HG03521 (cell line): ENCODE results near the gene MAP7.
"Not testable (repeated sequence)": the region's sequence is repeated elsewhere in the genome, so short reads cannot be mapped to it uniquely, and the experiment has no call there.

Experiments used
- ATAC-seq: cut with Tn5 transposase; IDR thresholded peaks from one replicate; pipeline ENCODE4 v1.9.1; 2021; ENCODE audit warnings: mild to moderate bottlenecking, moderate library complexity; ENCODE audit not compliant: unreplicated experiment

The MAP7 gene

DNA sequence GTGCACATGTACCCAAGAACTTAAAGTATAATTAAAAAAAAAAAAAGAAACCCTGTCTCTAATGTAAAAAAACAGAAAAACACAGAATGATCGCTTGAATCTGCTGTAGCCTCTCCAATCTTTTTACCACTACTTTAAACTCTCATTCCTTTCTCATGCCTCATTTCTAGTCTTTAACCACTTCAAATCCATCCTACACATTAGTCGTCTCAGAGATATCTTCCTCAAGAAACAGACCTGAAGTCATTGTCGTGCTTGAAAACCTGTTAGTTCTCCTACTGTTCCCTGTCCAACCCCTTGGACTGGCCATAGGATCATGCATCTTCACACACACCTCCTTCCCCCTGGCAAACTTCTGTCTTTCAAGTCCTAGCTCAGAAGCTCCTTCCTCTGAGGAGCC lies 148.5 kb downstream of the MAP7 start:
- ATAC-seq = no peak

GRCh38 chr6:136401236-136401635 lies 149.0 kb downstream of the MAP7 start:
- ATAC-seq = not testable (repeated sequence)

GRCh38 chr6:136398453-136398852 lies 151.8 kb downstream of the MAP7 start:
- no peak for ATAC-seq

DNA sequence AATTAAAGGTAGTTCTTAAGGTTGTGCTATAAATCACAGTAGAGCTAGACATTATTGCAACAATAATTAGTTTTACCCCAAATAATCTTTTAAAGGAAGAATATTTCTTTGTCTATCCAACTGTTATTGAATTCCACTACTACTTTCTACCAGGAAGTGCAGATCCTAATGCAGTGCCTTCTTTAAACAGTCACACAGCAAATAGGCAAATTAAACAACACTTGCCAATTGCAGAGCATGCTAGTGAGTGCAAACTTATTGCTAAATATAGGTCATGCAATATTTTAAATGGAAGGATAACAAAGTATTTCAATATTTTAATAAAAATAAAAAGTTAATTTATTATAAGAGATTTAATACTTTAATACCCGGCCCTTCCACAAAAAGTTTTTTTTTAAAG lies 153.3 kb downstream of the MAP7 start:
- no peak for ATAC-seq

- not testable (repeated sequence) for ATAC-seq
These were observed 159.3 kb downstream of the MAP7 start for GRCh38 chr6:136390959-136391358.

GRCh38 chr6:136387316-136387715 lies 162.9 kb downstream of the MAP7 start:
- ATAC-seq = no peak

DNA sequence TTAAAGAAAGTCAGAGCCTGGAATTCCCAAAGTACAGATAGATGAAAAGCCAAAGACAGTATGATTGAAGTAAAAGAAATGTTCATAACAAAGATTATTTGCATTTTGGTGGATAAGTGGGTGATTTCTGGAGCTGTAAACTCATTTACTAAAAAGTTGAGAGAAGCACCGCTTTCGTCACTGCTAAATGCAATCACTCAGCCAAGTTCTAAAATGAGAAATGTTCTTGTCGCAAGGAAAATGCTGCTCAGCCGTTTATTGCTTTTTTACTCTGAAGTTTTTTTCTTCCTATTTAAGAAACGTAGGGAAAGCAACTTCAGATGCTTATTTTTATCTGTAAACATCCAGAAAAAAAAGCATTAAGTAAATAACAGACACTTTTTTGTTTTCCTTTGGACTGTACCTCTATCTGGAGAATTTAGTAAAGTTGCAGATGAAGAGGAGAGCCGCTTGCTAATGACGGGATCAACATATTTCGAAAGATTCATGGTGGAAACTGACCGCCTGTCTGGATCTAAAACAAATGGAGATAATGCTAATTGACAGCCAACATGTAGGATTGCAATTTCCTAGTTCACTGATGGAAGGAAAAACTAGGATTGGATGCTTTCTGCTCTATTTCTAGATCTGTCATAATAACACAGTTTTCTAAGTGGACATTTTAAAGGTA lies 166.8 kb downstream of the MAP7 start:
- no peak for ATAC-seq

- ATAC-seq = no peak
These were observed 167.5 kb downstream of the MAP7 start for GRCh38 chr6:136382676-136383252.

DNA sequence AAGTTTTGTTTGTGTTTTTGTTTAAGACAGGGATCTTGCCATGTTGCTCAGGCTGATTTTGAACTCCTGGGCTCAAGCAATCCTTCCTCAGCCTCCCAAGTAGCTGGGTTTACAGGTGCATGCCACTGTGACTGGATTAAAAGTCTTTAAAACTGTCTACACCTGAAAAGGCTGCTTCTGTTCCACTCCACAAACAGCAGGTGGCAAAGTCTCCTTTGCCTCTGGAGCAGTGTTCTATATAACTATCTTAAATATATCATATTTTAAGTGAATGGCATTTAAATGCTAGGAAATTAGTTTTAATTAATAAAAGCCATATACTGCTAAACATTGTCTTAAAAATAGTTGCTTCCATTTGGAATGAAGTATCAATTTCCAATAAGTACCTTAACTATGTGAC lies 171.3 kb downstream of the MAP7 start:
- ATAC-seq = no peak

GRCh38 chr6:136375836-136376235 lies 174.4 kb downstream of the MAP7 start:
- ATAC-seq = not testable (repeated sequence)

DNA sequence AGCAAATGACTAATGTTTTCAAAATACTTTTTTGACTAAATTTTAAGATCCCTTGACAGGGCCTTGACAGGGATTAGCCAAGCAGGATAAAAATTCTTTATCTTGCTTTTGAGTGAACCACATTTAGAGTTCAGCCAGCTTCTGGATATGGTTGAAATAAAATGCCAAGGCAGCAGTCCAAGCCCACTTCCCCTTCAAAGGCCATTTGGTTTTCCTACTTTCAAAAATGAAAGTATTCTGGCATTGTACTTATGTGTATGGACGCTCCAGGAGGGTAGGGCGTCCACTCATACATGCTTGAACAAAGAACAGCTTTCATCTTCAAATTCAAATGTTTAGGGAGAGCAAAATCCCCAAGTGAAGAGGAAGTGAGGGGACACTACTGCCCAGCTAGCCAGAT lies 178.3 kb downstream of the MAP7 start:
- no peak for ATAC-seq

DNA sequence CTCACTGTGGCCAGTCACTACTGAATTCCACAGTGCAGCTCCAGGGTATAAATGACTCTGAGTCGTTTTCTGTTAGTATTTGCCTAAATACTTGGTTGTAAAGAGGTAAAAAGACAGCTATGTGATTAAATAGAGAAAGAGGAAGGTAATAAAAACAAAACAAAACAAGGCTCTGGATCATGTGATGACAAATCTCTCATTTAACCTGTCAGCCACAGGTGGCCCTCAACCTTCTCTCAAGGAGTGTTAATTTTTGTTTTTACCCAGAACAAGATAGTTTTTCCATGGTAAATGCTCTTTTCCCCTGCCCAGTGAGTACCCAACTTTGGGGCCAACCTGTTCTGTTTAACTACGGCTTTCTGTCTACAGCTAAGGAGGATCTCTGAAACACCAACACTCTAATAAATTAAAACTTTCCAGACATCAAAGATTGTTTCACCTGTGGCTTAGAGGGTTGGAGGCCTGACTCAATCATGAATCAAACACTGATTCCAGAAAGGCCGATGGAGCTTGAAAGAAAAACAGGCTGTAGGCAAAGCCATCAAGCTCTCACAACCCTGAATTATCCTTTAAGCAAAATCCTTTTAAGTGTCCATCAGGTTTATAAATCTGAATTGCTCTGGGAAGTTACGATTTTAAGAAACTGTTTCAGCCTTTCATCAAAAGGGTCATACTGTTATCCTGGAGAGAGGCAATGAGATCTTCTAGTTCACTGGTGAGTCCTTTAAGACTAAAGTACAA lies 179.1 kb downstream of the MAP7 start:
- no peak for ATAC-seq

DNA sequence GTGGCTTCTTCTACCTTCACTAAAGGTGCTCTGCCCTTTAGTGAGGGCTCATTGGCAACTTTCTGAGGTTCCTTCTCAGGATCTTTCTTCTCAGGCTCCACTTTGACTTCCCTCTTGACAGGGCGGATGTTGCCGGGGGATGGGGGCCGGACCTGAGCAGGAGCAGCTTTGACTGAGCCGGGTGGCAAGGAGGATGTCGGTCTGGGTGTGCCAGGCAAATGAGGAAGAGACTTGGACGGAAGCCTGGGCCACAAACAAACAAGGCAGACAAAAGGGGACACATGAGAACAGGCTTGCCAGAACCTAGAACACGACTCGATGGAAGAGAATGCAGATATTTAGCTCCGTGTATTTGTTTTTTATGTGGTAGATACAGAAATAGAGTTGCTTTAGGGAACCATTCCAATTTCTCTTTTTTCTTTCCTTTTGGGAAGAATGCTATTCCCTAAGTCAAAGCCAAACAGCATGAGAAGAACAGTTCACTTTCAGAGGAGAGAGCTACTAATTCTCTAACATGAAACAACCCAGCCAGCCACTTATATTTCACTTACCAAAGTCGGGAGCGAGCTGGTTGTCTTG lies 184.4 kb downstream of the MAP7 start:
- ATAC-seq = no peak

DNA sequence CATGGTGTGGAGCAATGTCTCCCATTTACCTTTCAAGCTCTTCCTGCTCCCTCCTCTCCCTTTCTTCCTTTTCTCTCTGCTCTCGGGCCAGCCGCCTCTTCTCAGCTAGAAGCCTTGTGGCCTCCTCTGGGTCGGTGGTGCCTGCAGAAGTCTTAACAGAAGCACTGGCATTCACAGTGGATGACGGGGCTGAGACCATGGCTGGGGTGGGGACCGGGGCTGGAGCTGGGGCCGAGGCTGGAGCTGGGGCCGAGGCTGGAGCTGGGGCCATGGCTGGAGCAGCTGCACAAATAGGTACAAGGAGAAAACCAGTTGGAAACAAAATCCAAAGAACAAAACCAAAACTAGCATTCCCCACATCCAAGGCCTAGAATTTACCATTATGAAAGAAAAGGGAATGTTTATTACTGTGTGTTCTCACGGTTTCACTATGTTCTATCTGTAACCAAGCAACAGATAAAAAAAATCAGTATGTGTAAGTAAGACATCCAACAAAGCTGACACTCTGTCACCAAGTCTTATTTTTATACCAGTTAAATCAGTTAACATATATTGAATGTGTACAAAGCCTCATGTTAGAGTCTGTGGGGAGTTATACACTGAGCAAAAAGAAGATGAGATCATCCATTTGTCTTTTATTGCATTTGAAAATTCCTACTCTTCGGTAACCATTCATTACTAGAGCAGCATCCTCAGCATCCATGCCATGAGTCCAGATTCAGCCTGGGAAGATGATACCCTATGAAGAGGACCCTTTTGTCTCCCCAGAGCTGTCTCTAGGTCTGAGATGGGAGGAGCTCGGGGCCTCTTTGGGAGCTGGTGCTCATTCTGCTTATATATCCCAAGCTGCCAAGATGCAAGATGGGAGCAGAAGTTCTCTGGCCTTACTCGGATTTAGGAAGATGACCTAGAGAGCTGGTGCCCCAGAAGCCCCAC lies 187.5 kb downstream of the MAP7 start:
- no peak for ATAC-seq

DNA sequence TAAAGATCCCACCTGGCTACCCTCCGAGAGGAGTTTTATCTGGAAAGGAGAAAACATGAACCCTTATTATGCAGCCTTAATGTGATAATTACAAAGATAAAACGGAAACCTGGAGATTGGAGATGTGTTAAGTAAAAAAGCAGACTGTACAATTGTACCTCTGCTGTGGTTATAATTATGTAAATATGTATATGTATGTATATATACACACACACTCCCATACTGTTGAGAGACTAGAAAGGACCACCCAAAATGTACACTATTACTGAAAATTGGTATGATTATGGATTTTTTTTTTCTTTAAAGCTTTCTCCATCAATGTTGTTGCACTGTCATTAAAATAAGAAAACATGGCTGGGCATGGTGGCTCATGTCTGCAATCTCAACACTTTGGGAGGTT lies 188.4 kb downstream of the MAP7 start:
- ATAC-seq = no peak

DNA sequence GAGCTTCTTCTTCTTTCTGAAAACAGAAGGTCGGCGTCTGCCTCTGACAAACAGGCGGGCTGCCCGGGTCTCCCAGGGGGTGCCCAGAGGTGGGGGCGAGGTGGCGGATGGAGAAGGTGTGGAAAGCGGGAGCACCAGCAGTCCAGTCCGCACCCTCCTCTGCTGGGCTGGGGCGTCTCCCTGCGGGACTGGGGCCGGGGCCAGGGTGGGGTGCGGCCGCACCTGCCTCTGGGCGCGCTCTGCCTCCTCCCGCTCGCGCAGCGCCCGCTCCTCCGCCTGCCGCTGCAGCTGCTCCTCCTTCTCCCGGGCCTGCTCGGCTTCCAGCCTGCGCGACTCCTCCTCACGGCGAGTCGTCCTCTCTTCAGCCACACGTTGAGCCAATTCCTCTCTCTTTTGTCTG lies 189.4 kb downstream of the MAP7 start:
- ATAC-seq = no peak

- ATAC-seq = no peak
These were observed 190.4 kb downstream of the MAP7 start for GRCh38 chr6:136359851-136360250.

- no peak for ATAC-seq
These were observed 198.6 kb downstream of the MAP7 start for GRCh38 chr6:136351518-136352110.

DNA sequence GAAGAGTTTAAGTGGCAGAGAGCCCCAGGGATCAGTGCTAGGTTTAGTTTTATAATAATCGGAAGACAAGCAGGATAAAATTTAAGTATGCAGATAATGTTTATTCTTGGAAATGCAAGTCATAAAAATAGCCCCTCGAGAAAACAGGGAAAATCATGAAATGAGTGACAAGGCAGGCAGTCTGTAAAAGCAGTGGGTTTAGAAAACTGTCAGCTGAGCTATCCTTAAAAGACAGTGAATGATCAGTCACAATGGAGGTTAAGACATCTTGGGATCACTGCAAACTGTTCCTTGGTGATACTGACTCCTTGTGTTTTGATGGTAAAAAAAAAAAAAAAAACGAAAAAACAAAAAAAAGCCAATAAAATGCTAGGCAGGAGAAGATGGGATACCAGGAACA lies 199.3 kb downstream of the MAP7 start:
- no peak for ATAC-seq

GRCh38 chr6:136347847-136348246 lies 202.4 kb downstream of the MAP7 start:
- no peak for ATAC-seq
